ENCODE data around the gene ARL4C.

DNA sequence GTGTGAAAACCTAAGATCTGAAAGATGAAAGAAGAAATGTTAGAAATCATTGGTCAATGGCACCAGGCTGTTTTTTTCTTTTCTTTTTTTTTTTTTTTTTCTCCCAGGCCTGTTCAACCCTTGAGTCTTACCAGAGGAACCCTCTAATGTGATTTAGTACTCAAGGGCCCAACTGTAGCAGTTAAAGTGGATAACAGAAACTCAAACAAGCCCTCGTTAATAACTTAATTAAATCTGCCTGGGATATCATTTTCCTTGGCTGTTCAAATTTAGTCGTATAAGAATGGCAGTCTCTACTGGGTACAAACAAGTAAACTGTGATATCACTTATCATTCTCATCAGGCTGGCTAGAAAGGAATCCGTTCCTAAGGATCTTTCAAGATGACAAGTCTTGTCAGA is 16.5 kb downstream of the ARL4C start:
- TF ChIP-seq, protein P1, sequence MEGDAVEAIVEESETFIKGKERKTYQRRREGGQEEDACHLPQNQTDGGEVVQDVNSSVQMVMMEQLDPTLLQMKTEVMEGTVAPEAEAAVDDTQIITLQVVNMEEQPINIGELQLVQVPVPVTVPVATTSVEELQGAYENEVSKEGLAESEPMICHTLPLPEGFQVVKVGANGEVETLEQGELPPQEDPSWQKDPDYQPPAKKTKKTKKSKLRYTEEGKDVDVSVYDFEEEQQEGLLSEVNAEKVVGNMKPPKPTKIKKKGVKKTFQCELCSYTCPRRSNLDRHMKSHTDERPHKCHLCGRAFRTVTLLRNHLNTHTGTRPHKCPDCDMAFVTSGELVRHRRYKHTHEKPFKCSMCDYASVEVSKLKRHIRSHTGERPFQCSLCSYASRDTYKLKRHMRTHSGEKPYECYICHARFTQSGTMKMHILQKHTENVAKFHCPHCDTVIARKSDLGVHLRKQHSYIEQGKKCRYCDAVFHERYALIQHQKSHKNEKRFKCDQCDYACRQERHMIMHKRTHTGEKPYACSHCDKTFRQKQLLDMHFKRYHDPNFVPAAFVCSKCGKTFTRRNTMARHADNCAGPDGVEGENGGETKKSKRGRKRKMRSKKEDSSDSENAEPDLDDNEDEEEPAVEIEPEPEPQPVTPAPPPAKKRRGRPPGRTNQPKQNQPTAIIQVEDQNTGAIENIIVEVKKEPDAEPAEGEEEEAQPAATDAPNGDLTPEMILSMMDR (conservative IDR thresholded peaks at IDR 0.05) = no peak
- TF ChIP-seq EZH2 (IDR thresholded peaks at IDR 0.05; ENCODE audit: low read depth) = no peak
